HCEC 1CT (cell line): ENCODE results near the gene KCTD13.
A peak's percentile ranks its signal among the peaks of the same experiment; 100 is the strongest.
"Not testable (repeated sequence)": the region's sequence is repeated elsewhere in the genome, so short reads cannot be mapped to it uniquely, and the experiment has no call there.

Experiments used
- DNase-seq: peaks from one replicate; pipeline ENCODE4 v3.0.0-alpha.2; 2017

Gene KCTD13

GRCh38 chr16:29925781-29926710, at the start of gene KCTD13:
Gene KCTD13, minus strand, starts transcription at chr16:29926226. Its CDS starts 193 bp downstream, at chr16:29926033.
- DNase-seq, result peak; percentile 79

- no peak for DNase-seq
Measured at GRCh38 chr16:29975134-29975538, 49.1 kb upstream of the KCTD13 start.

- DNase-seq, result no peak
Measured at GRCh38 chr16:29974291-29975133, 48.5 kb upstream of the KCTD13 start.

- DNase-seq, result peak; percentile 99
Measured at GRCh38 chr16:29973384-29974246, 47.6 kb upstream of the KCTD13 start, which contains the start of gene TAOK2. Gene TAOK2, plus strand, starts transcription at chr16:29973868. Its CDS starts 3,905 bp downstream, at chr16:29977773.

- no peak for DNase-seq
Measured at GRCh38 chr16:29972992-29973383, 47.0 kb upstream of the KCTD13 start.

- DNase-seq, result no peak
Measured at GRCh38 chr16:29972500-29972899, 46.5 kb upstream of the KCTD13 start.

- DNase-seq, result no peak
Measured at GRCh38 chr16:29971304-29971703, 45.3 kb upstream of the KCTD13 start.

GRCh38 chr16:29968205-29968604, 42.2 kb upstream of the KCTD13 start:
- no peak for DNase-seq

GRCh38 chr16:29963021-29963743, 37.2 kb upstream of the KCTD13 start:
- no peak for DNase-seq

- DNase-seq, result peak; percentile 13
Measured at GRCh38 chr16:29962344-29962994, 36.4 kb upstream of the KCTD13 start.

GRCh38 chr16:29961479-29962343, 35.7 kb upstream of the KCTD13 start, which contains the start of gene TMEM219:
Gene TMEM219, plus strand, starts transcription at chr16:29962079. Its CDS starts 1,065 bp downstream, at chr16:29963144.
- DNase-seq, result peak; percentile 78

GRCh38 chr16:29961127-29961478, 35.1 kb upstream of the KCTD13 start:
- DNase-seq, result no peak

GRCh38 chr16:29959821-29960220, 33.8 kb upstream of the KCTD13 start:
- DNase-seq, result not testable (repeated sequence)

GRCh38 chr16:29959293-29959692, 33.3 kb upstream of the KCTD13 start:
- no peak for DNase-seq

- DNase-seq, result no peak
Measured at GRCh38 chr16:29958756-29959155, 32.7 kb upstream of the KCTD13 start.

GRCh38 chr16:29951625-29952365, 25.8 kb upstream of the KCTD13 start:
- no peak for DNase-seq

GRCh38 chr16:29950806-29951461, 24.9 kb upstream of the KCTD13 start:
- DNase-seq, result no peak

GRCh38 chr16:29947897-29948296, 21.9 kb upstream of the KCTD13 start:
- no peak for DNase-seq
